MG63 (cell line): ENCODE measurements around the gene FADS2. TPM values are rescaled to one million over a fixed set of nuclear protein-coding genes. Genes with fewer than 3 reads are reported as not detected.
A peak's percentile ranks its signal among the peaks of the same experiment; 100 is the strongest.

Experiments
- DNase-seq: peaks from one replicate; pipeline ENCODE4 v3.0.0-alpha.2; 2020
- H3K27me3 ChIP-seq: fragments of 250-450 bp; sonication (Bioruptor Pico); 2 replicates; pipeline ENCODE4 v1.5.1; 2020; ENCODE audit warnings: mild to moderate bottlenecking, moderate library complexity
- H3K36me3 ChIP-seq: fragments of 250-450 bp; sonication (Bioruptor Pico); 2 replicates; pipeline ENCODE4 v1.5.1; 2020; ENCODE audit warnings: mild to moderate bottlenecking, moderate library complexity
- H3K4me3 ChIP-seq: fragments of 250-450 bp; sonication (Bioruptor Pico); 2 replicates; pipeline ENCODE4 v1.5.1; 2020; ENCODE audit warnings: mild to moderate bottlenecking, moderate library complexity
- H3K9me3 ChIP-seq: fragments of 250-450 bp; sonication (Bioruptor Pico); 2 replicates; pipeline ENCODE4 v1.5.1; 2020; ENCODE audit warnings: mild to moderate bottlenecking, moderate library complexity
- total RNA-seq: library from RNA; depleted of rRNA; stranded (reverse); fragments of >200 nt; shearing (Covaris generic); gene quantifications from 2 replicates; pipeline ENCODE4 v1.2.3, GENCODE V29; 2014; ENCODE audit warnings: low replicate concordance; rRNA removed

The FADS2 gene
- 8.1 and 22.6 TPM in 2 replicates for total RNA-seq

- H3K9me3 ChIP-seq: no peaks in the 10 kb centered on the region
- H3K36me3 ChIP-seq: no peaks in the 10 kb centered on the region
- peak; percentile 76 for DNase-seq
These were observed at the start of gene FADS2 for GRCh38 chr11:61827571-61828378. FADS2 (plus strand) TSS chr11:61828300; CDS start chr11:61828391, 91 bp downstream.

GRCh38 chr11:61778357-61778886 is 49.7 kb upstream of the FADS2 start:
- H3K36me3 ChIP-seq: no peaks in the 10 kb centered on the region
- no peak for DNase-seq
- H3K4me3 ChIP-seq: no peak overlapping the region
- no peaks in the 10 kb centered on the region for H3K9me3 ChIP-seq
- H3K27me3 ChIP-seq: no peaks in the 10 kb centered on the region

More at GRCh38 chr11:61827571-61828378, at the start of gene FADS2:
- Histone ChIP-seq H3K27me3 (peaks cover 14% of the 10 kb centered on the region; the same call in 1 of the 2 replicates), H3K4me3 (peak within 1 kb of the TSS; percentile 37)

- Histone ChIP-seq H3K4me3 (no peak overlapping the region), H3K36me3 (no peaks in the 10 kb centered on the region), H3K9me3 (no peaks in the 10 kb centered on the region), H3K27me3 (no peaks in the 10 kb centered on the region)
- no peak for DNase-seq
These were observed 49.0 kb upstream of the FADS2 start for GRCh38 chr11:61778920-61779650.

DNA sequence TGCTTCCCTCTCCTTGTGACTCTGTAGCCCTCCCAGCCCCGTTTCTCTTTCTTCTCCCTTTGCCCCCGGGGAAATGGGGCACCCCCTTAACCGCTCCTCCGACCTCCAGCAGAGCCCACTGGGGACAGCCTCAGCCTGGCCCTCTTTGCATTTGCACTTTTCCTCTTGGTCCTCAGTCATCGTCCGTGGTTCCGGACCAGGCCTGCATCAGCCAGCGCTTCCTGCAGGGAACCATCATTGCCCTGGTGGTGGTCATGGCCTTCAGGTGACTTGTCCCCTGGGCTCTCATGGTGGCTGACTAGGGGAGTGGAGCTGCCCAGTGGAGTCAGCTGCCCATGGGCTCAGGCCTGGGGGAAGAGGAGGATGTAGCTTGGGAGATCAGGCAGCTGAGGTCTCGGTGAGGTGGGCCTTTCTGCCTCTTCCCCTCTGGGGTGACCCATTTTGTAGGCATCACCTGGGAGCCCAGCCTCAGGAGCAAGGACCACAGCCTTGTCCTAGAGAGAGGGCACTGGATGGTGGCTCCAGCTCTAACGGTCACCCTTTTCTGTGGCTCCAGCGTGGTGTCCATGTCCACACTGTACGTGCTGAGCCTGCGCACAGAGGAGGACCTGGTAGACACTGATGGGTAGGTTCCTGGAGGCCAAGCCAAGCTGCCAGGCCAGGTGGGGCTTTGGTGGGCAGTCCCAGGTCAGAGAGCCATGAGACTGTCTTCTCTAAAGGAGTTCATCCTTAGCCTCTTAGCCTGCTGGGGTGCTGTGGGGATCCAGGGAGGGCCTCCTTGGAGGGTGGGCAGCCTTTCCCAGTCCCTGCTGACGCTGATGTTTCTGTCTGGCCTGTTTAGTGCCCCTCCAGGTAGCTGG is 48.2 kb upstream of the FADS2 start:
- no peak for DNase-seq
- no peaks in the 10 kb centered on the region for H3K9me3 ChIP-seq
- H3K36me3 ChIP-seq: no peaks in the 10 kb centered on the region
- no peak overlapping the region for H3K4me3 ChIP-seq
- H3K27me3 ChIP-seq: no peaks in the 10 kb centered on the region

- H3K27me3 ChIP-seq: no peaks in the 10 kb centered on the region
- H3K4me3 ChIP-seq: no peak overlapping the region
- H3K36me3 ChIP-seq: no peaks in the 10 kb centered on the region
- H3K9me3 ChIP-seq: no peaks in the 10 kb centered on the region
- no peak for DNase-seq
These were observed 47.4 kb upstream of the FADS2 start for GRCh38 chr11:61780581-61781162.

GRCh38 chr11:61781585-61781984 is 46.5 kb upstream of the FADS2 start:
- Histone ChIP-seq H3K4me3 (no peak overlapping the region), H3K36me3 (no peaks in the 10 kb centered on the region), H3K9me3 (no peaks in the 10 kb centered on the region), H3K27me3 (no peaks in the 10 kb centered on the region)
- no peak for DNase-seq

- Histone ChIP-seq H3K36me3 (peaks cover under 1% of the 10 kb centered on the region), H3K27me3 (no peaks in the 10 kb centered on the region), H3K4me3 (no peak overlapping the region), H3K9me3 (no peaks in the 10 kb centered on the region)
- no peak for DNase-seq
These were observed 45.8 kb upstream of the FADS2 start for GRCh38 chr11:61782299-61782698.

DNA sequence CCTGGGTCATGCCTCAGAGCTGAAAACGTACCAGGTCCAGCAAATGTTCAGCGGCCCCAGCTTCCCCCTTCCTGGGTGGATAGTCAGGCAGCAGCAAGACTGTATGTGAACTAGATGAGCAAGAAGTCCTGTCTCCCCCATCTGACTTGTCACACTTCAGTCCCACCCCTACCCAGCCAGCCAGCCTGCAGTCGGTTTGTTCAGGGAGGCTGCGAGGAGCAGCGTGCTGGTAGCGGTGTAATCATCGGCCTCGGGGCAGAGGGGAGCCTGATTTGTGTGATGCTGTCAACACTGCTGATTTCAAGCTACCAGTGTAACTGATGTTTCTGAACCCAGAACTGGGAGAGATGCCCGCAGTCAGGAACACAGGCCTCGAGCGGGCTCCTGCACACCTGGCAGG is 45.3 kb upstream of the FADS2 start:
- Histone ChIP-seq H3K4me3 (no peak overlapping the region), H3K9me3 (no peaks in the 10 kb centered on the region), H3K27me3 (no peaks in the 10 kb centered on the region), H3K36me3 (peaks cover 6% of the 10 kb centered on the region)
- DNase-seq: no peak

GRCh38 chr11:61783717-61784505 is 44.2 kb upstream of the FADS2 start:
- H3K9me3 ChIP-seq: no peaks in the 10 kb centered on the region
- H3K27me3 ChIP-seq: no peaks in the 10 kb centered on the region
- H3K4me3 ChIP-seq: no peak overlapping the region
- H3K36me3 ChIP-seq: peaks cover 17% of the 10 kb centered on the region
- DNase-seq: no peak

DNA sequence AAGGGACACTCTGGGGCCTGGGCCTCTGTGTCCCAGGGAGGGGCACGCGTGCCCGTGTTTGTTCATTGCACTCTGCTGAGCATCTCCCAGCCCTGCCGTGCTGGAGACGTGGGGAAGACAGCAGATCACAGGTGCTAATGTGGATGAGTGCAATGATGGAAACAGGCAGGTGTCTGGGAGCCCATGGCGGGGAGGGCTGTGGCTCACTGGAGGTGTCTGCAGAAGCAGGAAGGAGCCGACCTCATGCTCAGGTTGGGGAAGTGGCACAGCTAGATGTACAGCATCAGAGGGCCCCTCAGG is 43.6 kb upstream of the FADS2 start:
- no peak for DNase-seq
- H3K9me3 ChIP-seq: no peaks in the 10 kb centered on the region
- H3K27me3 ChIP-seq: no peaks in the 10 kb centered on the region
- no peak overlapping the region for H3K4me3 ChIP-seq
- H3K36me3 ChIP-seq: peaks cover 21% of the 10 kb centered on the region

DNA sequence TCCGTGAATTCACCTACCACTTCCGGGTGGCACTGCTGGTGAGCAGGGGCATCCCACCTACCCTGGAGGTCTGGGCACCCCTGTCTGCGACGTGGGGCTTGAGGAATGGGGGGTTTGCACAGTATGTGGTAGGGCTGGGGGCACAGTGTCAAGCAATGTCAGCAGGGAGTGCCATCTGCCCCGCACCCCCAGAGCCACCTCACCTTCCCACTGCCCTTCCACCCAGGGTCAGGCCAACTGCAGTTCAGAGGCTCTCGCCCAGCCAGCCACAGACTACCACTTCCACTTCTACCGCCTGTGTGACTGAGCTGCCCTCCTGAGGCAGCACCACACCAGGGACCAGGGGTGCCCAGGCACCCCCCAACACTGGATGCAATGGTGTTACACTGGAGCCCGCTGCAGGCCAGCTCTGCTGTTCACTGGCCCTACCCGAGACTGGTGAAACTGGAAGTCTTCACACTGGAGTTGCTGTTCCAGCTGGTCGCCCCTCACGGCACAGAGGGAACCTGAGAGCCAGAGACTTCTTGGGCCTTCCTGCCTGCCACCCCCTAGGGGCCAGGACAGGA is 42.2 kb upstream of the FADS2 start:
- Histone ChIP-seq H3K9me3 (no peaks in the 10 kb centered on the region), H3K36me3 (peaks cover 34% of the 10 kb centered on the region)

DNA sequence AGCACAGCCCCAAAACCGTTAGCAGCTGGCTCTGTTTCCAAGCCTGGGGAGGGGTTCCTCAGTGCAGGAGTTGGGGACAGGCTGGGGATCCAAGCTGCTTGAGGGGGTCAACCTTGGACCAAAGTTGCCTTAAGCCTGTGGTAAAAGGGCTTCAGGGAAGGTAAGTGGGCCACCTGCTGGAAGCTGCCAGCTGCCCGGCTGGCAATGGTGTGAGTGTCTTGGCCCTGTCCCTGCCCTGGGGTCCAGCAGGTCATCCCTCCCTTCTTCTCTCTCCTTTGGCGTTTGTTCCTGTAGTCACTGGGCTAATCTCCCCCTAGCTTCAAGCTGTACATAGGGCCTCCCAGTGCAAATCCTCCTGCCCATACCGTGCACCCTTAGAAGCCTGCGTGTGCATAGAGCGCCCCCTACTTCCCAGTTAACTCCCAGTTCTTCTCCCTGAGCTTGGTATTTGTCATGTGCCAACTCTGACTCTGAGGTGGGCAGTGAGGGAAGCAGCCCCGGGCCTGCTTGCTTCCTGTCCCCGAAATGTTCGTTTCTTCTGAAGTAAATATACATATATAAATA is 40.1 kb upstream of the FADS2 start:
- H3K27me3 ChIP-seq: no peaks in the 10 kb centered on the region
- H3K36me3 ChIP-seq: peaks cover 41% of the 10 kb centered on the region
- no peak overlapping the region for H3K4me3 ChIP-seq
- H3K9me3 ChIP-seq: no peaks in the 10 kb centered on the region
- peak; percentile 20 for DNase-seq

More for the DNA sequence above, 42.2 kb upstream of the FADS2 start:
- no peaks in the 10 kb centered on the region for H3K27me3 ChIP-seq
- no peak for DNase-seq
- no peak overlapping the region for H3K4me3 ChIP-seq

DNA sequence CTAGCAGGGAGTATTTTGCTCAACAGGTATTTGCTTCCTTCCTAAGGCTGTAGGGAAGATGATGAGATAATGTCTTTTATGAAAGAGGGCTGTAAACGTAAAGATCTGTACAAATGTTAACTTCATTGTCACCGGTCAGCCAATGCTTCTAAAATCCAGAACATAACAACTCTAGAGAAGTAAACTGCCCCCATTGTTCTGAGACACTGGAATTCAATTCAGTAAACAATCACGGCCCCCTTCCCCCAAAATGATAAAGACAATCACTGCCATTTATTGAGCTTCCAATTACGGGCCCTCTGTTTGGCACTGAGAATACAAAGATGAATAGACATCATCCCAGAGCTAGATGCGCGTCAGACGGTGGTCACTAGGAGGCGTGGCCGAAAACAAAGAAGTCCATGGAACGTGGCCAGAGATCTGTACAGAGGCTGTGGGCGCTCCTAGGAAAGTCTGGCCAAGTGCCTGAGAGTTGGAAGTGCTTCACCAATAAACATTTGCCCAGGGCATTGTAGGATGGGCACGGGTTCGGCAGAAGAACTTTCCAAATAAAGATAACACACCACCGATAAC is 36.3 kb upstream of the FADS2 start:
- H3K4me3 ChIP-seq: peak overlapping the region; percentile 76
- H3K9me3 ChIP-seq: no peaks in the 10 kb centered on the region
- DNase-seq: peak; percentile 81
- H3K36me3 ChIP-seq: peaks cover 66% of the 10 kb centered on the region
- H3K27me3 ChIP-seq: no peaks in the 10 kb centered on the region

DNA sequence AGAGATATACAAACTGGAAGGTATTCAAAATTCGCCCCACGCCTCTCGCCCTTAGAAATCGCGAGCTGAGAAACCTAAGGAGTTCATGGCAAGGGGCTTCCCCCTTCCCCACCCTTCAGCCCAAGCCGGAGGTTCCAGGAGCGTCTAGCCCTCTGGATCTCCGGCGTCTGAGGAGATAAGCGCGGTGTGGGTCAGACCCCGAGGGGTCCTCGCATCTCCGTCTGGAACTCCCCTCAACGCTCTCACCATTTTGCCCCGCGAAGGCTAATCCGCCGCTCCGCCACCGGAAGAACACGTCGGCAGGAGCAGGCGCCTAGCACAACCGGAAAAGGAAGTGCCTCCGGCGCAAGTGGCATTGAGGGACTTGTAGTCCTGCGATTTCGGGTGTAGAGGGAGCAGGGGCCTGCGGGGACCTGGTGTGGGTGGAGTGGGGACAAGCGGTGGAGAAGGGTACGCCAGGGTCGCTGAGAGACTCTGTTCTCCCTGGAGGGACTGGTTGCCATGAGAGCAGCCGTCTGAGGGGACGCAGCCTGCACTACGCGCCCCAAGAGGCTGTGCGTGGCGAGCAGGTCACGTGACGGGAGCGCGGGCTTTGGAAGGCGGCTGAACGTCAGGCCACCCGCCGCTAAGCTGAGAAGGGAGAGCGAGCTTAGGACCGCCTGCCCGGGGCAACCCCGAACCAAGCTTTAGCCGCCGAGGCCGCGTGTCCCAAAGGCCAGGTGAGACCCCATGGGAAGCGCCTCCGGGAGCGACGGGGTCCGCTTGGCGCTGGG is 35.6 kb upstream of the FADS2 start, which contains the start of the genes FEN1 and TMEM258:
TSS of gene FEN1 (plus strand) at position 602 of the 773 bp plus-strand sequence. CDS start 2,451 bp downstream, outside the sequence.
TSS of gene TMEM258 (minus strand) at position 290 of the 773 bp plus-strand sequence. CDS start at position 249, 41 bp downstream.
- no peaks in the 10 kb centered on the region for H3K9me3 ChIP-seq
- DNase-seq: peak; percentile 90
- no peaks in the 10 kb centered on the region for H3K27me3 ChIP-seq
- H3K36me3 ChIP-seq: peaks cover 68% of the 10 kb centered on the region
- peak within 1 kb of the TSS; percentile 76 for H3K4me3 ChIP-seq
